Ovary (tissue), 9 donors: ENCODE results near the gene VKORC1. TPM values are rescaled to one million over a fixed set of nuclear protein-coding genes. Genes with fewer than 3 reads are reported as not detected.

Source experiments
- DNase-seq, 5 donors: peaks; one replicate each; pipeline ENCODE4 v3.0.0-alpha.2; 2019 to 2020
- H3K27ac ChIP-seq, 2 donors: fragments of 200-600 bp; one replicate each; pipeline versions ENCODE4 v1.5.1 to v1.8.0; 2019 to 2022
- H3K27me3 ChIP-seq: fragments of 200-600 bp; one replicate; pipeline ENCODE4 v1.8.0; 2022
- H3K36me3 ChIP-seq: fragments of 200-600 bp; sonication (generic); one replicate; pipeline ENCODE4 v1.5.1; 2019
- H3K4me1 ChIP-seq: one replicate; pipeline ENCODE4 v1.8.1; 2013; ENCODE audit warnings: mild to moderate bottlenecking, moderate library complexity; ENCODE audit not compliant: insufficient read depth
- H3K4me3 ChIP-seq: fragments of 200-600 bp; sonication (generic); one replicate; pipeline ENCODE4 v1.5.1; 2017
- H3K9me3 ChIP-seq, 2 donors: fragments of 200-600 bp in 1 of 2; sonication (generic) in 1 of 2; one replicate each; pipeline versions ENCODE4 v1.5.1 to v1.8.1; 2013 to 2019; ENCODE audit warnings: mild to moderate bottlenecking in 1 of 2, moderate library complexity in 1 of 2
- EP300 ChIP-seq: sonication (generic); formaldehyde crosslinking; IDR thresholded peaks from one replicate; pipeline ENCODE4 v1.6.1; 2017; ENCODE audit warnings: antibody characterized with exemption
- POLR2A ChIP-seq: fragments of 450-650 bp; IDR thresholded peaks from one replicate; pipeline ENCODE4 v1.6.1; 2017; ENCODE audit warnings: antibody characterized with exemption, mild to moderate bottlenecking, moderate library complexity
- WGBS, 3 donors: extraction: QIAGEN DNeasy Blood & Tissue Kit in 1 of 3; methylation state at CpG; one replicate each; pipeline versions ENCODE4 v1.1.5 to v1.1.7; 2013 to 2017; 5-methylcytosine and 5-hydroxymethylcytosine counted together
- intact Hi-C, 4 donors: fragments of 100-400 bp; cut with DNase I; formaldehyde crosslinking; loops; one replicate each; pipeline versions ENCODE4 v1.11.0 to v1.15.1; 2022 to 2023
- polyA plus RNA-seq, 2 donors: library from polyadenylated mRNA; stranded (reverse); fragments of 200-250 nt in 1 of 2; fragments of 350-450 nt in 1 of 2; fragmentation: Illumina TruSeq in 1 of 2; extraction: RNeasy Lipid Tissue Mini Kit (QIAGEN cat#74804) in 1 of 2; gene quantifications; one replicate each; pipeline ENCODE4 v1.2.3, GENCODE V29; 2013 to 2014
- total RNA-seq, 7 donors: library from RNA; depleted of rRNA in 2 of 7; stranded (reverse); fragments of >200 nt in 2 of 7; fragmentation: NEBNext Ultra II Directional in 3 of 7; extraction: Animal tissue kit (Norgen Biotek cat#: 25700) in 3 of 7; gene quantifications; one replicate each; pipeline versions ENCODE4 v1.1.0 to v1.2.4, GENCODE V29; 2016 to 2023
- TF ChIP-seq, protein P1 (sequence below), 3 donors: fragments of 450-650 bp in 2 of 3; fragments of 200-600 bp in 1 of 3; IDR thresholded peaks; one replicate each; pipeline versions ENCODE4 v1.5.1 to v1.8.0; 2016 to 2022; ENCODE audit warnings: antibody characterized with exemption in 3 of 3, mild to moderate bottlenecking in 1 of 3
- donor health status: DM: no; HTN: no; CAD: no; lungs with moderate emphysema.
- donor health status: DM: no; HTN: no; CAD: no.
- donor health status: Bipolar disorder and iron deficiency.
- donor health status: DM: yes; HTN: yes; CAD: no.
- donor health status: DM: no; HTN: no; CAD: no.
- donor health status: DM: yes; HTN: yes; CAD: no.

The VKORC1 gene
- total and polyA plus RNA-seq, 9 donors = 72.1 to 141 (median 86.4) TPM

GRCh38 chr16:31079342-31079944, 15.2 kb downstream of the VKORC1 start:
- H3K36me3 ChIP-seq = no peaks in the 10 kb centered on the region
- H3K4me1 ChIP-seq = peaks cover 2% of the 10 kb centered on the region
- no peak for DNase-seq
- intact Hi-C loops = no loop called here
- H3K27ac ChIP-seq = no peak overlapping the region
- H3K27me3 ChIP-seq = no peaks in the 10 kb centered on the region
- H3K4me3 ChIP-seq = no peak overlapping the region
- TF ChIP-seq, protein P1, sequence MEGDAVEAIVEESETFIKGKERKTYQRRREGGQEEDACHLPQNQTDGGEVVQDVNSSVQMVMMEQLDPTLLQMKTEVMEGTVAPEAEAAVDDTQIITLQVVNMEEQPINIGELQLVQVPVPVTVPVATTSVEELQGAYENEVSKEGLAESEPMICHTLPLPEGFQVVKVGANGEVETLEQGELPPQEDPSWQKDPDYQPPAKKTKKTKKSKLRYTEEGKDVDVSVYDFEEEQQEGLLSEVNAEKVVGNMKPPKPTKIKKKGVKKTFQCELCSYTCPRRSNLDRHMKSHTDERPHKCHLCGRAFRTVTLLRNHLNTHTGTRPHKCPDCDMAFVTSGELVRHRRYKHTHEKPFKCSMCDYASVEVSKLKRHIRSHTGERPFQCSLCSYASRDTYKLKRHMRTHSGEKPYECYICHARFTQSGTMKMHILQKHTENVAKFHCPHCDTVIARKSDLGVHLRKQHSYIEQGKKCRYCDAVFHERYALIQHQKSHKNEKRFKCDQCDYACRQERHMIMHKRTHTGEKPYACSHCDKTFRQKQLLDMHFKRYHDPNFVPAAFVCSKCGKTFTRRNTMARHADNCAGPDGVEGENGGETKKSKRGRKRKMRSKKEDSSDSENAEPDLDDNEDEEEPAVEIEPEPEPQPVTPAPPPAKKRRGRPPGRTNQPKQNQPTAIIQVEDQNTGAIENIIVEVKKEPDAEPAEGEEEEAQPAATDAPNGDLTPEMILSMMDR (IDR thresholded peaks at IDR 0.05) = no peak
- TF ChIP-seq POLR2A = no peak
- no peak for TF ChIP-seq EP300
- H3K9me3 ChIP-seq = no peaks in the 10 kb centered on the region
- 78 to 83% (median 80%) methylated on average over 13 of the region's 13 CpGs for WGBS, 3 donors

GRCh38 chr16:31078597-31079341, 15.8 kb downstream of the VKORC1 start:
- TF ChIP-seq, protein P1 (IDR thresholded peaks at IDR 0.05) = no peak
- no peak for TF ChIP-seq EP300
- no peak for TF ChIP-seq POLR2A
- no peak for DNase-seq
- peaks cover 2% of the 10 kb centered on the region for H3K4me1 ChIP-seq
- H3K36me3 ChIP-seq = no peaks in the 10 kb centered on the region
- intact Hi-C loops = no loop called here
- H3K27me3 ChIP-seq = no peaks in the 10 kb centered on the region
- H3K27ac ChIP-seq = no peak overlapping the region
- no peak overlapping the region for H3K4me3 ChIP-seq
- WGBS, 3 donors = 88 to 93% (median 92%) methylated on average over 15 of the region's 15 CpGs
- H3K9me3 ChIP-seq = no peaks in the 10 kb centered on the region

GRCh38 chr16:31077592-31078396, 16.8 kb downstream of the VKORC1 start:
- no peak for DNase-seq
- 90 to 93% (median 91%) methylated on average over 30 of the region's 30 CpGs for WGBS, 3 donors
- H3K4me1 ChIP-seq = peaks cover 2% of the 10 kb centered on the region
- TF ChIP-seq EP300 = no peak
- TF ChIP-seq, protein P1 (IDR thresholded peaks at IDR 0.05) = no peak
- no peak for TF ChIP-seq POLR2A
- H3K27ac ChIP-seq = no peak overlapping the region
- no peaks in the 10 kb centered on the region for H3K36me3 ChIP-seq
- intact Hi-C loops = no loop called here
- no peaks in the 10 kb centered on the region for H3K9me3 ChIP-seq
- H3K27me3 ChIP-seq = no peaks in the 10 kb centered on the region
- H3K4me3 ChIP-seq = no peak overlapping the region

- intact Hi-C loops = no loop called here
These were observed 17.6 kb downstream of the VKORC1 start for GRCh38 chr16:31077024-31077423.

More at GRCh38 chr16:31077024-31077423, 17.6 kb downstream of the VKORC1 start:
- TF ChIP-seq POLR2A = no peak
- no peak for TF ChIP-seq EP300
- TF ChIP-seq, protein P1 (IDR thresholded peaks at IDR 0.05) = no peak
- H3K9me3 ChIP-seq = no peaks in the 10 kb centered on the region
- no peak overlapping the region for H3K4me3 ChIP-seq
- no peak overlapping the region for H3K27ac ChIP-seq
- DNase-seq = no peak
- no peaks in the 10 kb centered on the region for H3K36me3 ChIP-seq
- no peaks in the 10 kb centered on the region for H3K27me3 ChIP-seq
- WGBS, 3 donors = 87 to 89% (median 88%) methylated on average over 12 to 13 of the region's 13 CpGs
- H3K4me1 ChIP-seq = peaks cover 5% of the 10 kb centered on the region
